HL-60 (cell line): ENCODE results near the gene XCR1.

ENCODE experiments used
- DNase-seq, 2 experiments: peaks; one replicate each; pipeline ENCODE4 v3.0.0-alpha.2; 2010 to 2020; ENCODE audit warnings: low read depth in 1 of 2, low spot score in 1 of 2
- H3K27ac ChIP-seq: fragments of 250-450 bp; sonication (Bioruptor Pico); replicated peaks from 2 replicates; pipeline ENCODE4 v1.5.1; 2020; ENCODE audit warnings: mild to moderate bottlenecking, moderate library complexity
- H3K27me3 ChIP-seq: fragments of 250-450 bp; sonication (Bioruptor Pico); 2 replicates; pipeline ENCODE4 v1.5.1; 2021; ENCODE audit warnings: mild to moderate bottlenecking, moderate library complexity; ENCODE audit not compliant: insufficient read depth, poor library complexity, severe bottlenecking
- H3K4me3 ChIP-seq: replicated peaks from 2 replicates; pipeline ENCODE4 v1.5.1; 2011; ENCODE audit warnings: mild to moderate bottlenecking, control low read depth, low read length; ENCODE audit not compliant: insufficient read depth
- CTCF ChIP-seq: IDR thresholded peaks from one replicate; pipeline ENCODE4 v1.5.1; 2011; ENCODE audit warnings: low read length, control low read depth, inconsistent platforms; ENCODE audit not compliant: insufficient read depth
- GABPA ChIP-seq: IDR thresholded peaks from 2 replicates; pipeline ENCODE4 v1.6.1; 2012; ENCODE audit warnings: low read depth
- POLR2AphosphoS5 ChIP-seq: IDR thresholded peaks from 2 replicates; pipeline ENCODE4 v1.6.1; 2012; ENCODE audit warnings: low read depth
- SPI1 ChIP-seq: IDR thresholded peaks from 2 replicates; pipeline ENCODE4 v1.6.1; 2012; ENCODE audit warnings: low read depth, mild to moderate bottlenecking, borderline replicate concordance
- TF ChIP-seq, protein P1 (sequence below): IDR thresholded peaks from 2 replicates; pipeline ENCODE4 v1.6.1; 2012; ENCODE audit warnings: low read depth; ENCODE audit not compliant: insufficient replicate concordance

XCR1 gene

DNA sequence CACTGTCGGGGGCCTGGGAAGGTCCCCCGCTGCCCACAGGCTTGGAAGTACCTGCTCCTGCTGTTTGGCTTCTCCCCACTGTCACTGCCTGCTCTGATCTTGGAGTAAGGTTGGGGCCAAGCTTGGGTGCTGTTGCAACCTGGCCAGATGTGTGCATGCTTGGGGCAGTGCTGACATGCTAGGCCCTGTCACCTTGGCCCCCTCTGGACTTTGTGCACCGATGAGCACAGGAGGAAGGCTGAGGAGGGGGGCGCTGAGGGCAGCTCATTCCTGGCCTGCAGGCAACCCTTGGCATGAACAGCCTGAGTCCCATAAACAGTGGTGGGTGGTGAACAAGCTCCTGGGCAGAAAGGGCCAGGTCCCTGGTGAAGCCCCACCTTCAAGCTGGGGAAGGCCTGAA, 4.0 kb upstream of the XCR1 start:
- H3K4me3 ChIP-seq, result no peak overlapping the region
- no peak overlapping the region for H3K27ac ChIP-seq
- no peaks in the 10 kb centered on the region for H3K27me3 ChIP-seq
- DNase-seq, result no peak
- no peak for TF ChIP-seq POLR2AphosphoS5
- no peak for TF ChIP-seq GABPA
- TF ChIP-seq SPI1, result no peak
- TF ChIP-seq, protein P1, sequence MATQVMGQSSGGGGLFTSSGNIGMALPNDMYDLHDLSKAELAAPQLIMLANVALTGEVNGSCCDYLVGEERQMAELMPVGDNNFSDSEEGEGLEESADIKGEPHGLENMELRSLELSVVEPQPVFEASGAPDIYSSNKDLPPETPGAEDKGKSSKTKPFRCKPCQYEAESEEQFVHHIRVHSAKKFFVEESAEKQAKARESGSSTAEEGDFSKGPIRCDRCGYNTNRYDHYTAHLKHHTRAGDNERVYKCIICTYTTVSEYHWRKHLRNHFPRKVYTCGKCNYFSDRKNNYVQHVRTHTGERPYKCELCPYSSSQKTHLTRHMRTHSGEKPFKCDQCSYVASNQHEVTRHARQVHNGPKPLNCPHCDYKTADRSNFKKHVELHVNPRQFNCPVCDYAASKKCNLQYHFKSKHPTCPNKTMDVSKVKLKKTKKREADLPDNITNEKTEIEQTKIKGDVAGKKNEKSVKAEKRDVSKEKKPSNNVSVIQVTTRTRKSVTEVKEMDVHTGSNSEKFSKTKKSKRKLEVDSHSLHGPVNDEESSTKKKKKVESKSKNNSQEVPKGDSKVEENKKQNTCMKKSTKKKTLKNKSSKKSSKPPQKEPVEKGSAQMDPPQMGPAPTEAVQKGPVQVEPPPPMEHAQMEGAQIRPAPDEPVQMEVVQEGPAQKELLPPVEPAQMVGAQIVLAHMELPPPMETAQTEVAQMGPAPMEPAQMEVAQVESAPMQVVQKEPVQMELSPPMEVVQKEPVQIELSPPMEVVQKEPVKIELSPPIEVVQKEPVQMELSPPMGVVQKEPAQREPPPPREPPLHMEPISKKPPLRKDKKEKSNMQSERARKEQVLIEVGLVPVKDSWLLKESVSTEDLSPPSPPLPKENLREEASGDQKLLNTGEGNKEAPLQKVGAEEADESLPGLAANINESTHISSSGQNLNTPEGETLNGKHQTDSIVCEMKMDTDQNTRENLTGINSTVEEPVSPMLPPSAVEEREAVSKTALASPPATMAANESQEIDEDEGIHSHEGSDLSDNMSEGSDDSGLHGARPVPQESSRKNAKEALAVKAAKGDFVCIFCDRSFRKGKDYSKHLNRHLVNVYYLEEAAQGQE, result no peak
- no peak for TF ChIP-seq CTCF

DNA sequence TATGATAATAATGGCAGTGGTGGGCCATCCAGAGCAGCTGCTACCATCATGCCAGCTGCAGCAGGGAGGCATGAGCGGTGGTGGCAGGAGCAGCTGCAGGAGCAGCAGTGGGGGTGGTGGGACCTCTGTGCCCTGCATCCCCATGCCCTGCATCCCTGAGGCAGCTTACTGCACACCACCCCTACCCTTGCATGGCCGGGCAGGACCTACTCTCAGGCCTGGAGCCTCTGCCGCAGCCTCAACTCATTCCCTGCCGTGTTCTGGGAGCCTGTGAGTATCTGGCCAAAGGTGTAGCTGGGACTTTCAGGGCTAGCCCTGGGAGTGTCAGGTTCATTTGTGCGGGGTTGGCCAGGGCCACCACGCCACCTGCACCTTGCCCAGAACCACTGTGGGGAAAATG, 3.3 kb upstream of the XCR1 start:
- H3K27me3 ChIP-seq, result no peaks in the 10 kb centered on the region
- H3K27ac ChIP-seq, result no peak overlapping the region
- TF ChIP-seq, protein P1, result no peak
- TF ChIP-seq SPI1, result no peak
- TF ChIP-seq CTCF, result no peak
- no peak for TF ChIP-seq GABPA
- TF ChIP-seq POLR2AphosphoS5, result no peak
- no peak for DNase-seq
- H3K4me3 ChIP-seq, result no peak overlapping the region

DNA sequence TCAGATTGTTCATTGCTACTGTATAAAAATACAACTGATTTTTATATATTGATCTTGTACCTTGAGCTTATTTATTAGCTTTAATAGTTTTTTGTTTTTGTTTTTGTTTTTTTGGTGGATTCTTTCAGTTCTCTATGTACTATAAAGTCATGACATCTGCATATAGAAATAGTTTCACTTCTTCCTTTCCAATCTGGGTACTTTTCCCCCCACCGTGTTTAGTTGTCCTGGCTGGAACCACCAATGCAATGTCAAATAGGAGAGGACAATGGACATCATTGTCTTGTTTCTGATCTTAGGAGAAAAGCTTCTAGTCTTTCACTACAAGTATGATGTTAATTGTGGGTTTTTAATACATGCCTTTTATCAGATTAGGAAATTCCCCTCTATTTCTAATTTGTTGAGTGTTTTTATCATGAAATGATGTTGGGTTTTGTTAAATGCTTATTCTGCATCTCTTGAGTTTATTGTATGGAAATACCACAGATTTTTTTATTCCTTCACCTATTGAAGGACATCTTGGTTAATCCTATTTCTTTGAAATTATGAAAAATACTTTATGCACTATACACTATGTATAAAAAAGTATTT, 2.8 kb upstream of the XCR1 start:
- DNase-seq, result no peak
- no peak overlapping the region for H3K27ac ChIP-seq
- TF ChIP-seq, protein P1, result no peak
- TF ChIP-seq POLR2AphosphoS5, result no peak

More for the DNA sequence above, 2.8 kb upstream of the XCR1 start:
- Histone ChIP-seq H3K4me3 (no peak overlapping the region), H3K27me3 (no peaks in the 10 kb centered on the region)
